PFSK-1 (cell line): ENCODE results near the gene LRRC8D.

ENCODE experiments used
- POLR2AphosphoS5 ChIP-seq: IDR thresholded peaks from 2 replicates; pipeline ENCODE4 v1.6.1; 2012; ENCODE audit warnings: low read depth, mild to moderate bottlenecking, control low read depth, low read length, moderate library complexity
- TAF1 ChIP-seq: IDR thresholded peaks from 2 replicates; pipeline ENCODE4 v1.6.1; 2012; ENCODE audit warnings: low read length, control low read depth, borderline replicate concordance; ENCODE audit not compliant: insufficient read depth
- TF ChIP-seq, protein P1 (sequence below), 2 experiments: IDR thresholded peaks; 2 replicates each; pipeline versions ENCODE4 v1.6.1 to v1.8.0; 2011 to 2012; ENCODE audit warnings: low read depth in 2 of 2, low read length in 2 of 2, control low read depth in 1 of 2, inconsistent platforms in 1 of 2, mild to moderate bottlenecking in 1 of 2, moderate library complexity in 1 of 2; ENCODE audit not compliant: insufficient read depth in 1 of 2

DNA sequence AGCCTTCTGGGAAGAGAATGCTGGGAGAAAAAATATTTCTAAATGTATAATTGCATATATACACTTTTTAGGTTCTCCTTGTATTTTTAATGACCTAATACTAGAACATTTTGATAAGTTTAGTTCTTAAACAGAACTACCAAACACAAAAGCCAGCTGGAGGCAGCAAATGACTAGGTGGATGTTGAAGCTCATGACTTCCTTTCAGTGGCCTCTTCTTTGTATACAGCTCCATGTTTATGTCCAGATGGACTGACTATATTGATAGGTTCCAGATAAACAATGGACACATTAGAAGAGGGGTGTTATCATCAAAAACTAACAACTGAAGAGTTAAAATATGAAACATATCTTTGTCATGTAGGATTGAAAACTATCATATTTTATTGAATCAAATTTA is 52.5 kb downstream of the LRRC8D start:
- TF ChIP-seq, protein P1, sequence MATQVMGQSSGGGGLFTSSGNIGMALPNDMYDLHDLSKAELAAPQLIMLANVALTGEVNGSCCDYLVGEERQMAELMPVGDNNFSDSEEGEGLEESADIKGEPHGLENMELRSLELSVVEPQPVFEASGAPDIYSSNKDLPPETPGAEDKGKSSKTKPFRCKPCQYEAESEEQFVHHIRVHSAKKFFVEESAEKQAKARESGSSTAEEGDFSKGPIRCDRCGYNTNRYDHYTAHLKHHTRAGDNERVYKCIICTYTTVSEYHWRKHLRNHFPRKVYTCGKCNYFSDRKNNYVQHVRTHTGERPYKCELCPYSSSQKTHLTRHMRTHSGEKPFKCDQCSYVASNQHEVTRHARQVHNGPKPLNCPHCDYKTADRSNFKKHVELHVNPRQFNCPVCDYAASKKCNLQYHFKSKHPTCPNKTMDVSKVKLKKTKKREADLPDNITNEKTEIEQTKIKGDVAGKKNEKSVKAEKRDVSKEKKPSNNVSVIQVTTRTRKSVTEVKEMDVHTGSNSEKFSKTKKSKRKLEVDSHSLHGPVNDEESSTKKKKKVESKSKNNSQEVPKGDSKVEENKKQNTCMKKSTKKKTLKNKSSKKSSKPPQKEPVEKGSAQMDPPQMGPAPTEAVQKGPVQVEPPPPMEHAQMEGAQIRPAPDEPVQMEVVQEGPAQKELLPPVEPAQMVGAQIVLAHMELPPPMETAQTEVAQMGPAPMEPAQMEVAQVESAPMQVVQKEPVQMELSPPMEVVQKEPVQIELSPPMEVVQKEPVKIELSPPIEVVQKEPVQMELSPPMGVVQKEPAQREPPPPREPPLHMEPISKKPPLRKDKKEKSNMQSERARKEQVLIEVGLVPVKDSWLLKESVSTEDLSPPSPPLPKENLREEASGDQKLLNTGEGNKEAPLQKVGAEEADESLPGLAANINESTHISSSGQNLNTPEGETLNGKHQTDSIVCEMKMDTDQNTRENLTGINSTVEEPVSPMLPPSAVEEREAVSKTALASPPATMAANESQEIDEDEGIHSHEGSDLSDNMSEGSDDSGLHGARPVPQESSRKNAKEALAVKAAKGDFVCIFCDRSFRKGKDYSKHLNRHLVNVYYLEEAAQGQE (IDR thresholded peaks at IDR 0.05; ENCODE audit: insufficient read depth in 1 of 2, low read depth in 2 of 2, low read length in 2 of 2) = no peak
- TF ChIP-seq TAF1 (no peak), POLR2AphosphoS5 (no peak)
